GM18508 (cell line): ENCODE measurements around the gene PROM1.

ENCODE experiments used
- ATAC-seq: cut with Tn5 transposase; IDR thresholded peaks from one replicate; pipeline ENCODE4 v1.9.1; 2021; ENCODE audit warnings: moderate number of reproducible peaks; ENCODE audit not compliant: insufficient read depth, unreplicated experiment

PROM1 gene

DNA sequence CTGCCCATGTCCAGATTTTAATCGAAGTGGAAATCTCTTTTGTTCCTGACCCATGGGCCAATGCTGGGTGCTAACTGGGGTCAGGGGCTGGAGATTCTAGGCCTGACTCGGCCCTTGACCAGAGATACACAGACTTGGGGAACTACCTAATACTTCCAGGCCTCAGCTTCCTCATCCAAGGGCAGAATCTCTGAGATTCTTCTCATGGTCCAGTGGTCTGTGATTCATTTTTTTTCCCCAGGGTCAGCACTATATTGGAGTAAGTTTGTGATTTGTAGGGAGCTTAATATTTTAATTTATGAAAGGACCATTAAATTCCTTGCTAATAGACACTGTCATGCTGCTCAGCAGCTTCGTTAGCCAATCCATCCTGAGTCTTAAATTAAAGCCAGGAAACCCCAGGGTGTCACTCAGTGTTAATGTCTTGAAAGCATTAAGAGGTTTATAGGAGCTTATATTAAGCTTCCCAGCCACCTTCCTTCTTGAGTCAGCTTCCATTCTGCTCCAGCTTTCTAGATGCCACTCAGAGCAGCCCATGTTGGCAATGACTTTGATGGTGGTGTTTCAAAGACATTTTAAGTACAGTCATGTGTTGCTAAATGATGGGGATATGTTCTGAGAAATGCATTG is 27.0 kb upstream of the PROM1 start:
- no peak for ATAC-seq

- no peak for ATAC-seq
Observed at GRCh38 chr4:16110199-16110598, 26.4 kb upstream of the PROM1 start.

- no peak for ATAC-seq
Observed at GRCh38 chr4:16109256-16109655, 25.4 kb upstream of the PROM1 start.

DNA sequence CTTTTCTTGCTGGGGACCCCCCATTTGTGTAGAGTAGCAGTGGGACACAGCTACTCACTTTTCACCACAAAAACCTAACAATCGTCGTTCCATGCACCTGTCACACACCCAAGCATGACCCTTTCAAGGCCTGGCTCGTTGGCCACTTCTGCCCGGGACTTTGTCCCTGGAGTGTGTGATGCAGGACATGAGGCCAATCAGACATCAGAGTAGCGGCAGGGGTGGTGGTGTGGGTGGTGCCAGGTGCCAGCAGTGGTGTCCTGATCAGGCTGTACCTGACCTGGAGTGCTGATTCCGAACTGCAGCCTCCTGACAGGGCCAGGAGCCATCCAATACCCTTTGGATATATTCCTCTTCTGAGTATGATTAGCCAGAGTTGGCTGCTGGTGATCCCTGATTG is 23.1 kb upstream of the PROM1 start:
- ATAC-seq, result no peak

- no peak for ATAC-seq
Observed at GRCh38 chr4:16104520-16104919, 20.7 kb upstream of the PROM1 start.

DNA sequence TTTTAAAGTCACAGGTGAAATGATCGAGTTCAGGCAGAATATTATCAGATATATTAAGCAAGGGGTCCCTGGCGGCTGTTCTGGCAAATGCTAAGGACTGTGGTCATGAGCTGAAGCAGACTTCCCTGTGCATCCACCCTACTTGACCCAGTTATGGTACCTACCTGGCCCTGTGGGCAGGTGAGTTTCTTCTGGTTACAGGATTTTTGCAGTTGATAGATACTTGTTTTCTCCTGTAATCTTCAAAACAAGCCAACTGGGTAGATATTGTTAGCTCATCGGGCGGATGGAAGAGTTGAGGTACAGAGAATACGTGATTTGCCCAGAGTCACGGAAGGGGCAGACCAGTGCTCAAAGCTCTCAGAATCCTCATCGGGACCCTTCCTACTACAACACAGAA is 18.5 kb upstream of the PROM1 start:
- no peak for ATAC-seq

GRCh38 chr4:16100833-16101232 is 17.0 kb upstream of the PROM1 start:
- ATAC-seq, result no peak

- no peak for ATAC-seq
Observed at GRCh38 chr4:16092682-16093319, 9.0 kb upstream of the PROM1 start.

DNA sequence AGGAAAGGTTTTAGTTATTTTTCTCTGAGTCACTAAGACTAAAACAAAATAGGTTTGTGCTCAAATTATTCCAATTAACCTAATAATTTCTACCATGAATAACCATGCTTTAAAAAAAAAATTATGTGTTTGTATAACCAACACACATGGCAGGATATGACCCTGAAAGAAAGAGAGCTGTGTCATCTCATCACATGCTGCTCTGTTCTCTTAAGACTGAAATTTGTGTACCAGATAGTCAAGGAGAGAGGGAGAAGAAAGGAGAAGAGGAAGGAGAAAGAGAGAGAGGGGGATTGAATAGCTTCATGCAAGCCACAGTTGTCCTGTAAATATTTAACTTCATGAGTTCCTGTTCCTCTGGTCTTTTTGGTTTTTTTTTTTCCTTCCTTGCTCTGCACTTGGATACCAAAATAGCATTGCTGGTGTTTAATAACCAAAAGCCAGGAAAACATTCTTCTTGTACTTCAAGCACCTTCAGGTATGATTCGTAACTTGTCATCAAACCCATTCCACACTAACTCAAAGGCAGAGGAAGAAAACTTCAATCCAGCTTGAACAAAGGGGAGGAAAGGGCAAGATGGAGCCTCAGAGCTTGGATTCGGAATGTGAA is 6.4 kb upstream of the PROM1 start:
- ATAC-seq, result no peak

DNA sequence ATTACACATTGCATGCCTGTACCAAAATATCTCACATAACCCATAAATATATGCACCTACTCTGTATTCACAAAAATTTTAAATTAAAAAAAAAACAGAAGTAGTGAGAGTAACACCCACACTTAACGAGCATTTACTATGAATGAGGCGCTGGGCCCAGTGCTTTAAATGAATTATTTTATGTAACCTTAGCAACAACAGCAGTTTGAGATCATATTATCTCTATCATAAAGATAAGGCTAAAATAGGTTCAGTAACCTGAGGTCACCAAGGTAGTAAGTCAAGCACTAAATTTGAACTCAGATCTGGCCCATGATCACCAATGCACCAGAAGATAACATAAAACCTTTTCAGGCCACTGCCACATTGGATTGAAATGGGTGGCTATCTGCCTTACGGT is 5.3 kb upstream of the PROM1 start:
- ATAC-seq, result no peak

GRCh38 chr4:16088601-16089000 is 4.8 kb upstream of the PROM1 start:
- ATAC-seq, result no peak

- no peak for ATAC-seq
Observed at GRCh38 chr4:16085822-16086221, 2.0 kb upstream of the PROM1 start.

DNA sequence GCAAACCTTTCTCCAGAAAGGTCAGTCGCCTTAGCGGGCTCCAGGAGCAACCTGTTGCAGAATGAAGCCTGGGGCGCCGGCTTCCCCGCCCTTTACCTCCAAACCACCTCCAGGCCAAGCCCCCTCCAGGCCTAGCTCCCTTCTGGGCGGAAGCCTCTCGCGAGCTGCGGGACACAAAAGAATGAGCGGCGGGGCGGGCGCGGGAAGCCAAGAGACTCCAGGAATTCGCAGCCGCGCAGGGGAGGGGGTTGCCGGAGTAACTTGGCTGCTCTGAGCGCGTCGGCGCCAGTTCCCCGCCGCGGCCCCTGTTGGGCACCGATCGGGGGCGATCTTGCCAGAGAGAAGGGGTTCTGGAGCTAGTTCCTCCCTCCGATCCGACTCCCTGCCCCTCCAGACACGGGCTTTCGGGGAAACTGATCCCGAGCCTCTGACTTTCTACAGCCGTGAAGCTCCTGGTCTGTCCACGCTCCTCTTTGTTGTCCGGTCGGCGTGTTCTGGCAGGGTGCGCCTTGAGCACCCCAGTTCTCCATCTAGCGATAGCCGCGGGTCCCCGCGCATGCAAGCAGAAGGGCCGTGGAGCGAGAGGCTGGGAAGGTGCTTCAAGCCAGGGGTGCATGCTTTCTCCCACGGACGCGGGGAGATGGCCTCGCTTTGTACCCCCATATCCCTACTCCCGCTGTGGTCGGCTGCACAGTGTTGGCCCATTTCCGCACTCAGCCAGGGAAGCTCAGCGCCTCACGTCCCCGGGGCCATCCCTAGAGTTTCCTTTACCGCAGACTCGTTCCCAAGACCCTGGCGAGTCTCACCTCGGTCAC is 1.2 kb downstream of the PROM1 start:
- ATAC-seq, result no peak

GRCh38 chr4:16082041-16082425 is 1.8 kb downstream of the PROM1 start:
- ATAC-seq, result no peak

DNA sequence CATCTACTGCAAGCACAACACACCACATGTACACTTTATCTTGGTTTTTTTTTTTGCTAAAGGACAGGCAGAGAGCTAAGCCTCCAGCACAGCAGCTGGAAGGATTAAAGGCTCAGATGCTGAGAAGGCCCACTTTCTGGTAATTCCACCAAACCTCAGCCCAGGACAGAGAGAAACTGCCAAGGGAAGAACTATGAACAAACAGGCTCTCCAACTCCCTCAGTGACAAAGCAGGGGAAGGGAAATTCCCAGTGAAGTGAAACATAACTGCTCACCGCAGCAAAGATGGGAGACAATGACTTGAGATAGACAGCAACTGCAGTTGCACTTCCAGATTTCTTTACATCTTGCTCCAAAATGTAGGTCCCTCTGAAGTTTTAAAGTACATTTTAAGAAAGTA is 4.8 kb downstream of the PROM1 start:
- peak; percentile 72 for ATAC-seq

DNA sequence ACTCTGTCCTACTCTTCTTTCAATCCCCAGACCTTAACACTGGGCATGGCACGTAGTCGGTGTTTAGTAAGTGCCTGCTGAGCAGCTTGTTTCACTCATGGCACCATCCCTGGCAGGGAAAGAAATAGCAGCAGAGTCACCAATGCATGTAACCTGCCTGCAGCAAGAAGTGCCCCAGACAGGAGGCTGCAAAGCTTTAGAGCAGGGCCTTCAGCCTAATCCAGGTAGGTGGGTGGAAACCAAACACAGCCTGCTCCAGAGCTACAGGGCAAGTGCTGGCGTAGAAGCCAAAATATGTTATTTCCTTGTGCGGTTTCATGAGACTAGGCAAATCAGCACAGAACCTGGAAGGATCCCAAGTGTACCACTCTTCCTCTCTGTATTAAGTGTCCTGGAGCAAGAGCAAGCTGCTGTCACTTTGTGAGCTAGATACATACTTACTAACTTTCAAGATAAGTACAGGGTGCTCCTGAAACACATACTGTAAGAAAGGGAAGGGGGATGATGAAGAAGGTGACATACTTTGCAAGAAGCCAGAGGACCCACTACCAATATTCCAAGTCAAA is 5.5 kb downstream of the PROM1 start:
- no peak for ATAC-seq

DNA sequence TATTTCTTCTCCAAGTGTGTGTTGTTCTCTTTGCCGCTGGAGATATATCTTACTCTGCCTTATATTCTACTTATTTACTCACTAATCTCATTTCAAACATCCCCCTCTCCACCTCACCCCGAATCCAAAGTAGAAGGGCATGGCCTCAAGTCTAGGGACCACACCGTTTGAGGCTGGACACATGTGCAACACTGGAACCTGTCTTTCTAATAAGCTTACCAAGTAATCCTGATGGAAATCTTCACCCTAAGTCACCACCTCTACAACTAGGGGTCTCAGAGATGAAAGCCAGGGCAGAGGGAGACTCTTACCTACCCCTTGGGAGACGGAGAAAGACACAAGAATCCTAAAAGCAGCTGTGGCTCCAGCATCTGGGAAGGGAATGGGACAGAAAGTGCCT is 6.0 kb downstream of the PROM1 start:
- no peak for ATAC-seq

DNA sequence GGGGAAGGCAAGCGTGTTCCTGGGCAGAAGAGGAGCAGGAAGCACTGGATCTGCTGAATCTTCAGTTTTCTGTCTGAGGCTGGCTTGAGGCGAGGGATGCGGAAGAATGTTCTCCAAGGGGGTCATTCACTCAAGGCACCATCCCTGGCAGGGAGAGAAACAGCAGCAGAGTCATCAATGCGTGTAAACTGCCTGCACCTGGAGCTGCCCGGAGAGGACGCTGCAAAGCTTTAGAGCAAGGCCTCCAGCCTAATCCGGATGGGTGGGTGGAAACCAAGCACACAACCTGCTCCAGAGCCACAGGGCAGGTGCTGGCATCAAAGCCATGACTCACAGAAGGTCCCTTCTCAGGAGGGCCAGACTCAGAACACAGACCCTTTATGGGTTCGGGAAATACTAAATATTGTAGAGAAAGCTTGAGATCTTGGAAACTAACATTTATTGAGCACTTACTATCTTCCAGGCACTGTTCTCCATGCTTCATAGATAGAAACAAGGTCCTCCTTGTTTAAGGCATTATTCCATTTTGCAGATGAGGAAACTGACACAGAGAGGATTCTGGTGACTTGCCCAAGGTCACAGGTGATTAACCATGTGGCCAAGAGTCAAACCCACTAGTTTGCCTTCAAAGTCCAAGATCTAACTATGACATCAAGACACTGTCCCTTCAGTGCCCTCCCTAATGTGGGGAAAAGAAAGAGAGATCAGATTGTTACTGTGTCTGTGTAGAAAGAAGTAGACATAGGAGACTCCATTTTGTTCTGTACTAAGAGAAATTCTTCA is 7.7 kb downstream of the PROM1 start:
- ATAC-seq, result no peak

GRCh38 chr4:16075061-16075460 is 8.8 kb downstream of the PROM1 start:
- no peak for ATAC-seq

GRCh38 chr4:16072168-16072567 is 11.7 kb downstream of the PROM1 start:
- ATAC-seq, result no peak
